ENCODE results near the gene SLC6A18.
"Not testable (repeated sequence)": the region's sequence is repeated elsewhere in the genome, so short reads cannot be mapped to it uniquely, and the experiment has no call there.

The SLC6A18 gene

DNA sequence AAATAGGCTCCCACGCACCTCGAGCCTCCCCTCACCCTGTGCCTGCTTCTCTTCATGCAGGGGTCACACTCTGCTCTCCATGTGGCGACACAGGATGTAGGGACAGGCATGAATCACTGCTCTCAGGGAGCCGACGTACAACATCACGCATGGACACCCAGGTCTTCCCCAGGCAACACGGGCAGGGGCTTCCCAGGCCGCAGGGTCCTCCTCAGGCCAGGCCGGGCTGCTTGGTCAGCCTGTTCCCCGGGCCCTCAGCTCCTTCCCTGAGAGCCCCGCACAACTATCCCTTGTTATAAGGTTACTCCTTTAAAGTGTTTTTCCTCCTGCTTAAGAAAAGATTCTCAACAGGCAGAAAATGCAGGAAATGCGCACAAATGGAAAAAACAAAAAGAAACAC, 1.1 kb downstream of the SLC6A18 start:
- no peak for TF ChIP-seq CTCF (IDR thresholded peaks at IDR 0.05; ENCODE audit: low read depth, low read length, missing control alignments)
- no peak for DNase-seq (ENCODE audit: low read depth)

GRCh38 chr5:1226839-1227581, 1.8 kb downstream of the SLC6A18 start:
- H3K4me3 ChIP-seq (ENCODE audit: low read depth, low read length), result no peak overlapping the region
- no peak for DNase-seq (ENCODE audit: low read depth)
- no peak for TF ChIP-seq CTCF (IDR thresholded peaks at IDR 0.05; ENCODE audit: low read depth, low read length, missing control alignments)

More for the DNA sequence above, 1.1 kb downstream of the SLC6A18 start:
- no peak overlapping the region for H3K4me3 ChIP-seq (ENCODE audit: low read depth, low read length)

- DNase-seq (ENCODE audit: low read depth), result no peak
- TF ChIP-seq CTCF (IDR thresholded peaks at IDR 0.05; ENCODE audit: low read depth, low read length, missing control alignments), result no peak
- H3K4me3 ChIP-seq (ENCODE audit: low read depth, low read length), result no peak overlapping the region
Measured at GRCh38 chr5:1227667-1228066, 2.5 kb downstream of the SLC6A18 start.

DNA sequence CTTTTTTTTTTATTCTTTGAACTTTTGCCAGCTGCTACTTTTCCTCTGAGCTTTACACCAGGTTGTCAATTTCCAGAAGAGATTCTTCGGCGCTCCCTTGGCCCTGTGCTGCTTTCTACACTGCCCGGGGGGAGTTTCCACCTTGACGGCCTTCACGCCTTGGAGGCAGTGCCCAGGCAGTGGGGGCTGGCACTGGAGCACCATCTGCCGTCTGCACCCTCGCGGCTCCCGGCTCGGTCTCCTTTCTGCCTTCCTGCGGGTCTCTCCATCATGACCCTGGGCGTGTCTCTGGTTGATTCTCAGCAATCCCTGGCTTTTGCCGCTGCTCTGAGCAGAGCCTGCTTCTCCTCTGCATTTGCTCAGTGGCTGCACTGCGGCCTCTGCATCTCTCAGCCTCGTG, 2.9 kb downstream of the SLC6A18 start:
- TF ChIP-seq CTCF (IDR thresholded peaks at IDR 0.05; ENCODE audit: low read depth, low read length, missing control alignments), result no peak
- no peak overlapping the region for H3K4me3 ChIP-seq (ENCODE audit: low read depth, low read length)
- DNase-seq (ENCODE audit: low read depth), result no peak

DNA sequence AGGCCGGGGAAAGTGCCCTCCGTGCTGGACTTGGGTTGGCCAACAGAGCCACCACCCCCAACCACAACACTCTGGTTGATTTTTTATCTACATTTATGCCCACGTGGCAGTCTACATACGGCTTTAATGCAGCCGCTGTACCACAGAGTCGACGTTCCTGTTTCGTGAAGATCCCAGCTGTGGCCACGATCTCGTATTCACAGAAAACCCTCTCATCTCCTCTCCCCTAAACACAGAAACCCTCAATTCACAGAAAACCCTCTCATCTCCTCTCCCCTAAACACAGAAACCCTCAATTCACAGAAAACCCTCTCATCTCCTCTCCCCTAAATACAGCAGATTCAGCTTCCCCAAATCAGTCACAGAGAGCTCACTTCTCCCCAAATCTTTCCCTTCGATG, 3.8 kb downstream of the SLC6A18 start:
- not testable (repeated sequence) for DNase-seq (ENCODE audit: low read depth); H3K4me3 ChIP-seq (ENCODE audit: low read depth, low read length)

DNA sequence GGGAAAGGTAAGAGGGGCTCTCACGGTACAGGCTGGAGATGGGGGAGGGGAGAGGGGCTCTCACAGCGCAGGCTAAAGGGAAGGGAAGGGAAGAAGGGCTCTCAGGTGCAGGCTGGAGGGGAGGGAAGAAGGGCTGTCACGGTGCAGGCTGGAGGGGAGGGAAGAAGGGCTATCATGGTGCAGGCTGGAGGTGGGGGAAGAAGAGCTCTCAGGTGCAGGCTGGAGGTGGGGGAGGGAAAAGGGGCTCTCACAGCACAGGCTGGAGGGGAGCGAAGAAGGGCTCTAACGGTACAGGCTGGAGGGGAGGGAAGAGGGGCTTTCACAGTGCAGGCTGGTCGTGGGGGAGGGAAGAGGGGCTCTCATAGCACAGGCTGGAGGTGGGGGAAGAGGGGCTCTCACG, 4.6 kb downstream of the SLC6A18 start:
- DNase-seq (ENCODE audit: low read depth), result no peak
- no peak overlapping the region for H3K4me3 ChIP-seq (ENCODE audit: low read depth, low read length)
- TF ChIP-seq CTCF (IDR thresholded peaks at IDR 0.05; ENCODE audit: low read depth, low read length, missing control alignments), result no peak

DNA sequence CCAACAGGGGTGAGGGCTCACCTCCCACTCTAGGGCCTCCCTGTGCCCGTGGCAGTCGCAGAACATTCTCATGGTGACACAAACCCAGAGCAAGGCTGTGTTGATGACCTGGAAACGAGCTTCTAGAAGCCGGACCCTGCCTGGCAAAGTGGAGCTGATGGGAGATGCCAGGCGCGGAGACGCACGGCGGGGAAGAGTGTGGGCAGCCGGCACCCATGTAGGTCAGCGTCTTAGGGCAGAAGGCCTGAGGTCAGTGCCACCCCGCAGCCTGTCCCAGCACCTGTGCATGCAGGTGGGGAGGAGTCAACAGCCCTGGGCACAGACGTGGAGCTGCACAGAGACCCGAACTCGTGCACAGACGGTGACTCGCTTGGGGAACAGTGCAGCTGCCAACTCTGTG, 5.4 kb downstream of the SLC6A18 start:
- TF ChIP-seq CTCF (IDR thresholded peaks at IDR 0.05; ENCODE audit: low read depth, low read length, missing control alignments), result no peak
- DNase-seq (ENCODE audit: low read depth), result no peak

More for the DNA sequence above, 5.4 kb downstream of the SLC6A18 start:
- no peak overlapping the region for H3K4me3 ChIP-seq (ENCODE audit: low read depth, low read length)

All from GM12864 (cell line).